Measurements from ENCODE around the gene MAP2K5.

Gene MAP2K5

DNA sequence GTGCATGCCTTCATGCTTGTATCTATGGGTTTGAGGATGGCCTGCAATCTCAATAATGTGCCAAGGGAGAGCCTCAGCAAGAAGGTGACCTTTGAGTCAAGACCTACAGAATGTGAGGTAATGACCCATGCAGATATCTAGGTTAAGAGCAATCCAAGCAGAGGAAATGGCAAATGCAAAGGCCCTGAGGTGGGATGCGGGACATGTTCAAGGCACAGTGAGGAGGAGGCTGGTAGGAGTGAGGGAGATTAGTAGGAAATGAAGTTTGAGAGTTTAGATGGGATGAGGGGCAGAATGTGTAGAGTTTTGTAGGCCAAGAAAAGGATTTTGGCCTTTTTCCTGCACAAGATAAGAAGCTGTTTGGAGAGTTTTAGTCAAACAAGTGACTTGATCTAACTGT, 4.7 kb upstream of the MAP2K5 start:
- DNase-seq (ENCODE audit: low read depth), result no peak
- TF ChIP-seq, protein P1, sequence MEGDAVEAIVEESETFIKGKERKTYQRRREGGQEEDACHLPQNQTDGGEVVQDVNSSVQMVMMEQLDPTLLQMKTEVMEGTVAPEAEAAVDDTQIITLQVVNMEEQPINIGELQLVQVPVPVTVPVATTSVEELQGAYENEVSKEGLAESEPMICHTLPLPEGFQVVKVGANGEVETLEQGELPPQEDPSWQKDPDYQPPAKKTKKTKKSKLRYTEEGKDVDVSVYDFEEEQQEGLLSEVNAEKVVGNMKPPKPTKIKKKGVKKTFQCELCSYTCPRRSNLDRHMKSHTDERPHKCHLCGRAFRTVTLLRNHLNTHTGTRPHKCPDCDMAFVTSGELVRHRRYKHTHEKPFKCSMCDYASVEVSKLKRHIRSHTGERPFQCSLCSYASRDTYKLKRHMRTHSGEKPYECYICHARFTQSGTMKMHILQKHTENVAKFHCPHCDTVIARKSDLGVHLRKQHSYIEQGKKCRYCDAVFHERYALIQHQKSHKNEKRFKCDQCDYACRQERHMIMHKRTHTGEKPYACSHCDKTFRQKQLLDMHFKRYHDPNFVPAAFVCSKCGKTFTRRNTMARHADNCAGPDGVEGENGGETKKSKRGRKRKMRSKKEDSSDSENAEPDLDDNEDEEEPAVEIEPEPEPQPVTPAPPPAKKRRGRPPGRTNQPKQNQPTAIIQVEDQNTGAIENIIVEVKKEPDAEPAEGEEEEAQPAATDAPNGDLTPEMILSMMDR (conservative IDR thresholded peaks at IDR 0.05; ENCODE audit: low read depth, low read length), result no peak
- H3K4me3 ChIP-seq (ENCODE audit: low read length), result no peak overlapping the region

GRCh38 chr15:67543348-67543718, 830 bp downstream of the MAP2K5 start:
- H3K4me3 ChIP-seq (ENCODE audit: low read length), result peak overlapping the region; percentile 93
- TF ChIP-seq, protein P1 (conservative IDR thresholded peaks at IDR 0.05; ENCODE audit: low read depth, low read length), result no peak
- no peak for DNase-seq (ENCODE audit: low read depth)

GRCh38 chr15:67544475-67544874, 2.0 kb downstream of the MAP2K5 start:
- no peak for DNase-seq (ENCODE audit: low read depth)
- no peak overlapping the region for H3K4me3 ChIP-seq (ENCODE audit: low read length)
- TF ChIP-seq, protein P1 (conservative IDR thresholded peaks at IDR 0.05; ENCODE audit: low read depth, low read length), result no peak

GRCh38 chr15:67545864-67546263, 3.4 kb downstream of the MAP2K5 start:
- H3K4me3 ChIP-seq (ENCODE audit: low read length), result no peak overlapping the region
- TF ChIP-seq, protein P1 (conservative IDR thresholded peaks at IDR 0.05; ENCODE audit: low read depth, low read length), result no peak
- DNase-seq (ENCODE audit: low read depth), result no peak

DNA sequence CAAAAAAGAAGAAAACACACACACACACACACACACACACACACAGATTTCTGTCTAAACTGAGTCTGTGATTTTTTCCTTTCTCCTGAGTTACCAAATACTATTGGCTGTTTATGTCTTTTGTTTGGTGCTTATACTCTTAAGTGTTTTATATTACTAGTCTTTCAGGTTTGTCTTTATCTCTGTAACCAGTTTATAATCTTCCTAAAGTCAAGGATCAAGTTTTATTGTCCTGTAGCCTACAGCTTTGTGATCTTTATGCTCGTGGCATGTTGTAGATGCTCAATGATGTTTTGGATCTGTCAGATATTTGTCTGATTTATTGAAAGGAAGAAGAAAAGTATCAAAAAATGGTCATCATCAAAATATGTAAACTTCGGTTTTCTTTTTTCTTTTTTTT, 4.6 kb downstream of the MAP2K5 start:
- TF ChIP-seq, protein P1 (conservative IDR thresholded peaks at IDR 0.05; ENCODE audit: low read depth, low read length), result no peak

DNA sequence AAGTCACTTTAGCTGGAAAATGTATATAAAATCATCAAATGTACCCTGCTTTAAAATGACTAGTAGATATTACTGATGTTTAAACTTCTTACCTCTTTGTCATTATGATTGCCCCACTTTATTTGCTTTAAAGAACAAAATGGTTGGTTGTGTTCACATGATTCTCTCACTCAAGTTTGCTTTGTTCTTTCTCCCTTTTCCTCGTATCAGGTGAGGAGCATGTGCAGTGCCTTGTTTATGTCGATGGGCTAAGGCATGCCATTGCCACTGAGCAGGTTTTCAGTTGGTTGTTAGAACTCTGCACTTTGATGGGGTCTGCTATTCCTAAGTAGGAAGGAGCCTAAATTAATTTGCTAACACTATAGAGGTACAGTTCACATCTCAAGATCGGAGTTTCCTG, 5.3 kb downstream of the MAP2K5 start:
- DNase-seq (ENCODE audit: low read depth), result no peak
- TF ChIP-seq, protein P1 (conservative IDR thresholded peaks at IDR 0.05; ENCODE audit: low read depth, low read length), result no peak
- H3K4me3 ChIP-seq (ENCODE audit: low read length), result no peak overlapping the region

More for the DNA sequence above, 4.6 kb downstream of the MAP2K5 start:
- DNase-seq (ENCODE audit: low read depth), result no peak
- no peak overlapping the region for H3K4me3 ChIP-seq (ENCODE audit: low read length)

DNA sequence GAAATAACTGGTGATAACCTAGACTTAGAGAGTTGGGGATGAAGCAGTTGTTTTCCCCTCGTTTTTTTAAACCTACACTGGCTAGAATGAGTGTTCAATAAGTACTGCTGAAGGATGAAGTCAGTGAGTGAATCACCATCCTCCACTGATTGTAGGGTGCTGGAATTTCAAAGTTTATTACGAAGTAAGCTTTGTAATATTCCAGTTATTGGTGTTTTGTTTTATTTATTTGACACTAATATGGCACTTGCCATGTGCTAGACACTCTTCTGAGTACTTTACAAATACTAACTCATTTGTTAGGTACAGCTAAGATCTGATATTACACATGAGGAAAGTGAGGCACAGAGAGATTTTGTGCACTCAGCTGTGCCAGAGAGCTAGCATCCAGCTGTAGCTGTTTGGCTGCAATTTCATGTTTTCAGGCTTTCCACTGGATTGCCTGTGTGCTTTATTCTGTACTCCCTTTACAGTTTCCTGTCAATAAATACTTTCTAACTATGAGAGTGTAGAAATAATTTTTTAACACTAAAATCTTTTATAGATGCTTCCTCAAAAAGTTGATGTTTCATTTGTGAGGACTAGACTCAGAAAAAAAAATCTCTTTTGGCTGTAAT, 5.8 kb downstream of the MAP2K5 start:
- H3K4me3 ChIP-seq (ENCODE audit: low read length), result no peak overlapping the region
- TF ChIP-seq, protein P1 (conservative IDR thresholded peaks at IDR 0.05; ENCODE audit: low read depth, low read length), result no peak
- no peak for DNase-seq (ENCODE audit: low read depth)
